Activated CD8-positive, alpha-beta memory T cell treated with anti-CD3 and anti-CD28 coated beads for 36 hours (primary cell): ENCODE results near the gene SAMD4A. TPM values are rescaled to one million over a fixed set of nuclear protein-coding genes. Genes with fewer than 3 reads are reported as not detected.

Source experiments
- CTCF ChIA-PET: fragments of 350-600 bp; sonication (Branson Sonifier 250); formaldehyde crosslinking; loops from one replicate; lab custom pipeline; 2021; ENCODE audit warnings: antibody characterized with exemption; lab: Charles Lee
- POLR2A ChIA-PET: fragments of 350-600 bp; sonication (Branson Sonifier 250); formaldehyde crosslinking; loops from one replicate; lab custom pipeline; 2021; ENCODE audit warnings: antibody characterized with exemption; lab: Charles Lee
- total RNA-seq, 2 experiments: library from RNA; stranded (reverse); gene quantifications; one replicate each; pipeline ENCODE4 v1.2.3, GENCODE V29; 2021

SAMD4A gene
- total RNA-seq, 2 experiments from 2014 or later: 4.0 to 4.8 TPM

DNA sequence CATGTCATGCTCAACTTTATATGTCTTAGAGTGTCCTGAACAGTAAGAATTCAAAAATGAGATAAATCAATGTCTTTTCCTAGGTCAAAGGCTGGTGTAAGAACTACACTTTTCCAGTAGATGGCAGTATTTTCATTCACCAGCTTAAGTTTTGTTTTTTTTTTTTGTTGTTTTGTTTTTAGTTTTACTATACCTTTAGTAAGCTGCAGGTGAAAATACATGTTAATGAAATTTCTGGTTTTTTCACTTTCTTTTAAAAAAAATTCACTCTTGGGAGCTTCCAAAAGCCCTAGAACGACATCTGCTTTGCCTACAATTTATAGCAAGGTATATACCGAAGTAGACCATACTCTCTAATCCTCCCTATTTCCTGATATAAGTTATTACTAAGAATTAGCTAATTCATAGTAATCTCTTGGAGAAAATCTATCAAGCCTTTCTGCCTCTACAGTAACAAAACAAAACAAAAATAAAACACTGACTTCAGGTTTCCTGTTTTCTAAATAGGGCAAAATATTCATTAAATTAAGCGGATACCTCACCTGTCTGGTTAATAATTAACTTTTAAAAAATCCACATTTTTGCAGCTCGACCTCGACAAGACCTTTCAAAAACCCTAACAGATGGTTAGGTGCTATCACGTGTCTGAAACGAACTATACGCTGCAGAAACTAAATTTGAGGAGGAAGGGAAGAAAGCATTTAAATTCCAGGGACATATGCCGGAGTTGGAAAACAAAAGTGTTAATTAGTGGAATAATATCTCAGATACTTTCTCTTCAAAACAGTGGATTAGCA is 2.7 kb upstream of the SAMD4A start:
- CTCF ChIA-PET: interaction anchor here (0.7 to 4.9 kb wide), 21 partner anchors 10 to 385 kb away, joined by 3 to 94 read pairs (median 3); no protein-coding TSS in a partner anchor
- POLR2A ChIA-PET: interaction anchor here (0.5 to 0.6 kb wide), 2 partner anchors 158 to 210 kb away, joined by 3 to 5 read pairs; no protein-coding TSS in a partner anchor

DNA sequence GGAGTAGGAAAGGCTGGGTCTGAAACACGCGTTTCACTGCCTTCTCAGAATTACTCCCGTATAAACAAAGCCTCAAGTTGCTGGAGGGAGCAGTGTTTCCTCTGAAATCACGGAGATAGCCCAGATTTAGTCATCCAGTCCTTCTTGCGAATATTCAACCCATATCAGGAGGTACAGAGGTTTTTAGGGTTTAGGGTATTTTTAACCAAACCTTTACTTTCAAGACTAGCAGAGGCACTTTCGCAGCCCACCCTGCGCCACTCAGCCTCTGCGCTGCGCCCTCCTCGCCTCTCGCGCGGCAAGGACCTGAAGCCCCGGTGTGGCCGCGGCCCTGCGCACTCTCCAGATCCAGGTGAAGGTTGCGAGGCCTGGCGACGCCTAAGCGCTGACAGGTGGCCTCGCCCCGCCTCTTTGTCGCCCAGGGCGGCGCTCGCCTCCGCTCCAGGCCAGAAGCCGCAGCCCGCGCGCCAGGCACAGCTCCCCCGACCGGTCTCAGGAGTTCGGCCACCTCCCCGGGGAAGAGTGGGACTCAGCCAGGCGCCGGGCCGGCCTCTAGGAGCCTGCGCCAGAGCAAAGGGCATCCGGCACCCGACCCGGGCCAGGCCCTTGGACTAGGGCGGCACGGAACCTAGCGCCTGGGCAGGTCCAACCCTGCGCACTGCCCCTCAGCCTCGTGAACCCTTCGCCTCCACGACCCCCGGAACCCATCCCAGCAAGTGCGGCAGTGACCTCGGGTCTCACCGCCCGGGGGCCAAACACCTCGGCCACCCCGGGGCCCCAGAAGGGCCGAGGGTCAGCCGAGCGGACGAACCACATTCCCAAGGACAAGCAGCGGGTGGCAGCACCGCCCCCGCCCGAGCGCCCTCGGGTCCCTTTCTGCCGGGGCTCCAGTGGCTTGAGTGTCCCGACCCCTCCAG is 1.8 kb upstream of the SAMD4A start:
- ChIA-PET CTCF (interaction anchor here (0.8 to 4.9 kb wide), 16 partner anchors 9 to 353 kb away, joined by 3 to 94 read pairs (median 4); partner anchors contain the start of gene CGRRF1), POLR2A (interaction anchor here (1.2 to 1.4 kb wide), 2 partner anchors 209 to 462 kb away, joined by 4 read pairs; partner anchors contain the start of genes SOCS4 and WDHD1)

DNA sequence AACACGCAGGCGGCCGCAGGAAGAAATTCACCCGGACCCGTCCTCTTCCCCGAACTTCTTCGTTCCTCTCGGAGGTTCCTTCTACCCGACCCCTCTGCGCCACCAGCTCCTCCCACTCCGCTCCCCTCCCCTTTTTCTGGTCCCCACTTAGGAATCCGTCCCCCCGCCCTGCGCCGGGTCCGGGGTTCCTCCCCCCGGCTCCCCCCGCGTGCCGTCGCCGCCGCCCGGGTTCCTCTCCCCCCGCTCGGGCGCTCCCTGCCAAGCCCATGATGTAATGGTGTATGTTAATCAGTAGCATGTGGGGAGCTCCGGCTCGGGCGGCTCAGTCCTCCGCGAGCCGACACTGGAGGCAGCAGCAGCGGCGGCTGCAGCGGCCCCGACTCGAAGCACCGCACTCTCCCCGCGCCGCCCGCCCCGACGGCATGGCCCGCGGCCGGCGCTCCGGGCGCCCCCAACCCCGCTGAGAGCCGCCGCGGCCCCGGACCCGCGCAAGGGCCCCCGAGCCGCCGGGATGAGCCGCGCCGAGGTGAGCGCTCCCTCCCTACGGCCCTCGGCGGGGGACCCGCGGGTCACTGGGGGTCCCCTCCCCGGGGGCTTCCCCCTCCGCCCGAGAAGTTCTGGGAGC is 1.0 kb upstream of the SAMD4A start:
- ChIA-PET POLR2A (interaction anchor here (1.2 to 1.4 kb wide), 2 partner anchors 208 to 461 kb away, joined by 4 read pairs; partner anchors contain the start of genes SOCS4 and WDHD1), CTCF (interaction anchor here (0.9 to 4.9 kb wide), 9 partner anchors 17 to 240 kb away, joined by 3 to 94 read pairs (median 4); partner anchors contain the start of gene CGRRF1)

DNA sequence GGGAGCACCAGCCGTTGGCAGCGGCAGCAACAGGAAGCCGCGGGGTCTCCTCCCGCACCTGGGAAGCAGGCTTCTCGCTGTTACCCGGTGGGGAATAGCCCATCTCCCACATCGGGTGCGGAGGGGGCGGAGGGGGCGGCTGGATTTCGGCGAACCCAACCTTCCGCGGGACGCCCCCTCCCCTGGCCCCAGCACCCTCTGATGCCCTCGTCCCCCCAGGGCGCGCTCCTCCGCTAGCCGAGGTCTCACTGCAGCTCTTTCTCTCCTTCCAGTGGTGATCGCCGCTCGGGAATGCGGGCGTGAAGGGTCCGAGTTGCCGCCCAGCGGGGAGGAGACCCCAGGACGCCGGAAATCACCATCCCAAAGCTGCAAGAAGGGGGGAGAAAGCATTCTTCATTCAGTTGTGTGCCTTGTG is 303 bp downstream of the SAMD4A start:
- ChIA-PET POLR2A (no interaction called here), CTCF (interaction anchor here (0.6 to 4.9 kb wide), 4 partner anchors 76 to 239 kb away, joined by 3 to 94 read pairs (median 4); no protein-coding TSS in a partner anchor)

DNA sequence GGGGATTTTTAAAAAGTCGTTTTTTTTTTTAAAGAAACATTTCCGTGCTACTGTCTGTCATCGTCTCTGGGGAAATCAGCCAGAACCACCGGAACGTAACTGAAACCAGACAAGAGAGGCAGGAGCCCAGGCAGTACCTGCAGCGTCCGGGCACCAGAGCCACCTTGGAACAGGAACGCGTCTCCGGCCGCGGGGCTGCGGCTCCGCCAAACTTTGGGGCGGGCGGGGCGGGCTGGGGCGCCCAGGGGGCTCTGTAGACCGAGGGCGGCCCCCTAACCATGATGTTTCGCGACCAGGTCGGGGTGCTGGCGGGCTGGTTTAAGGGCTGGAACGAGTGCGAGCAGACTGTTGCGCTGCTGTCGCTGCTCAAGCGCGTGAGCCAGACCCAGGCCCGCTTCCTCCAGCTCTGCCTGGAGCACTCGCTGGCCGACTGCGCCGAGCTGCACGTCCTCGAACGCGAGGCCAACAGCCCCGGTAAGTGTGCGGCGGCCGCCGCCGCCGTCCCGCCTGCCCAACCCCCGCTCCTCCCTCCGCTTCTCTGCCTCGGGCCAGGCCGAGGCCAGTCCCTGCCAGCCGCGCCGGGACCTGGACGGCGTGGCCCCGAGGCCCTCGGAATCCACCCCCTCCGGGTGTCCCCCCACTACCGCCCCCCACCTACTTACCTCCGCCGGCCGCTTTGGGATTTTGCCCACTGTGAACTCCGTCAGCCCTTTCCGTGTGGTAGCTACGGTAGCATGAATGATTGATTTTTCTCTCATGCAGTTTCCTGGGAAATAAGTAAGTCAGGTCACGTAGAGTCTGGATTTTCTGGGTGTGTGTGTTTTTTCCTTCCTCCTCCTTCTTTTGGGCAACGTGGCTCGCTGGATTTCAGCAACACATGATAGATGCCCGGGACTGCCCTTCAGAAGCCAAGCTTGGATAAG is 972 bp downstream of the SAMD4A start:
- CTCF ChIA-PET: interaction anchor here (0.6 to 4.9 kb wide), 6 partner anchors 75 to 627 kb away, joined by 3 to 94 read pairs (median 6); no protein-coding TSS in a partner anchor
- POLR2A ChIA-PET: interaction anchor here (0.6 to 0.7 kb wide), 2 partner anchors 14 to 171 kb away, joined by 3 read pairs; partner anchors contain the start of gene CDKN3

DNA sequence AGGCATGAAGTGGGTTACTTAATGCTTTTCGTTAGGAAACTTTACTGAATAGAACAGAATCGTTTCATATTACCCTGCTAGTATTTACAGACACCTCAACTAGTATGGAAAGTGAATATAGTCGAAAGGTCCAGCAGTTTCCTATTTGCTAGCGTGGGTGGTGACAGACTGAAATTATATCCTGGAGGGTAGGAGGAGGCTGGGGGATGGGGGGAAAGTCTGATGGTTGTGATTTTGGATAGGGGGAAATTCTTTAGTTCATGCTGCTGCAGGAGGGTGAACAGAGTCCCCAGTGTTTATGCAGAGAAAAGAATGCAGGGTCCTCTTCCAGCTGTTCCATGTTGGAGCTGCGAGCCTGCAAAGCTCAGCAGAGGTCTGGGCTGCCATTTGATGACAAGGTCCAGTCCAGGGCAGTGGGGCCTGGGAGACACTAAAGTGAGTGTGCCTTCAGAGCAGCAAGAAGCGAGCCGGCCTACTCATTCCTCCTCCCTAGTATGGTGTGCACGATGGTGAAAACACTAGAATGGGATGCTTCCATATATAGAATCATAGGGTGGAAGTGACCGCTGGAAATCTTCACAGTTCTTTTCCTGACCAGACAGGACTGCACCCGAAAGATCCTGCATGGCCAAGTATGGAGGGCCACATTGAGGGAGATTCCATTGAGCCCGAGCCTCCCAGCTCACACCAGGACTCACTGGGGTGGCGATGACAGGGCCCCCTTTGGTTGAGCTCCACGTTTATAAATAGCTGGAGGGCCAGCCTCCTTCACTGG is 2.1 kb downstream of the SAMD4A start:
- ChIA-PET CTCF (interaction anchor here (0.6 to 1.2 kb wide), 5 partner anchors 74 to 628 kb away, joined by 3 to 8 read pairs (median 3); no protein-coding TSS in a partner anchor), POLR2A (interaction anchor here (0.5 kb wide), 1 partner anchor 207 kb away, joined by 4 read pairs; no protein-coding TSS in a partner anchor)

DNA sequence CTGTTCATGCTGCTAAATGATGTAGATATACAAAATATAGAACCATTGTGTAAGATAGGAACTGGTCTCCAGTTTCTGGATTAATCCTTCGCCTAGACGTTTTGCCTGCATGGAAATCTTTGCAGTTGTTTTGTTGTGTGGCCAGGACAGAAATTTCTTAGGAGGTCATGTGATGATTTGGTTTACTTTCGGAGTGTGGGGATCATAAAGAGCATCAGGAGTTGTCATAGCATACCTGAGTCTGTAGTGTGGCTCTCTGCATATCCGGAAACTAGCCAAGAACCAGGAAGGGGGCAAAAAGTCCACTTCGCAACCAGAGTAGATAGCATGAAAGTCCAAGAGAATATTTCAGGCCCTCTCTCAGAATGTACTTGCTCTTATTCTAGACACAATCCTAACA is 3.1 kb downstream of the SAMD4A start:
- ChIA-PET CTCF (no interaction called here), POLR2A (no interaction called here)

DNA sequence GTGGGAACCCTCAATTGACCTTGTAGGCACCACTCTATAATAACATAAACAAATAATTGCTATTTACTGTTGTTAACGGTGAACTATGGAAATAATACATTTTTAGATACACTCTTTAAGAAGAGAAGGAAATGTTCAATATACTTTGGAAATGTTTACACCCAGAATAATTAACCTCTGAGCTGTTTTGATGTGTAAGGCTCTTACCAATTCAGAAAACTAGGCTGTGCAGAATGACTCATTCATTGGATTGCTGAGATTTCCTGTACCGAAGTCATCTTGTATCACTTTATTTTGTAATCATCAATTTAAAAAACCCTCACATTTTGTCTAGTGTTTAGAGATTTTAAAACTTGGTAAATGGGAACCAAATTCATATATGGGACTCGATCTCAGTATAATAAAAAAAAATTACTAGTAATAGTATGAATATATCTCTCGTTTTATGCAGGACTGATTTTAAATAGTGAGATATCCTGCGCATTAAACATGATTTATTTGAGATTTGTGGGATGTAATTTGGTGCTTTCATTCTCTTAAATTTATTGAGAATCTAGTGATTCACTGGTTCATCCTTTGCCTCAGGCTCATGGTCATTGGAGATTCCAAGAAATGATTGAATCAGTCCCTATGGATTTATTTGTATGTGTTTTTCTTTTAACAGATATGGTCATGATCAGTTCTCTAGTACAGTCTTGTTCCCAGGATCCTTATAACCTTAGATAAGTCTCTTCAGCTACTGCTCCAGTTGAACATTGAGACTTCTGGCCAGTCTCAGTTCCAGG is 3.9 kb downstream of the SAMD4A start:
- ChIA-PET POLR2A (no interaction called here), CTCF (no interaction called here)

DNA sequence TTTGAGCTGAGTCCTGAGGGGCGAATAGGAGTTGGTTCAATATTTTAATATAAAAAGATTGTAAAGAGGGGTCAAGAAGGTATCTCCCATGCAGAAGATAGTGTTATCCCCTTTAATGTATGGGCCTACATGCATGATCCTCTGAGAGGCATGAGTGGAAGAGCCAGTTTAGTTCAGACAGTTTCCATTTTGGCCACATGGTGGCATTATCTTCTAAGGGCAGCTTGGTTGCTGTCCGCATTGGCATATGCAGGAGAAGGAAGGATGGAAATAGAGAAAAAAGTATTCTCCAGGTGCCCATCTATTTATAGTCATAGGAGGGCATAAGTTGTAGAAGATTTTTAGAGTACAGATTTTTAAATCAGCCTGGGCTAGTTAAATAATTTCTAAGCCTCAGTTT is 5.4 kb downstream of the SAMD4A start:
- CTCF ChIA-PET: interaction anchor here (0.8 to 0.9 kb wide), 2 partner anchors 119 to 144 kb away, joined by 3 to 4 read pairs; no protein-coding TSS in a partner anchor
- POLR2A ChIA-PET: no interaction called here

DNA sequence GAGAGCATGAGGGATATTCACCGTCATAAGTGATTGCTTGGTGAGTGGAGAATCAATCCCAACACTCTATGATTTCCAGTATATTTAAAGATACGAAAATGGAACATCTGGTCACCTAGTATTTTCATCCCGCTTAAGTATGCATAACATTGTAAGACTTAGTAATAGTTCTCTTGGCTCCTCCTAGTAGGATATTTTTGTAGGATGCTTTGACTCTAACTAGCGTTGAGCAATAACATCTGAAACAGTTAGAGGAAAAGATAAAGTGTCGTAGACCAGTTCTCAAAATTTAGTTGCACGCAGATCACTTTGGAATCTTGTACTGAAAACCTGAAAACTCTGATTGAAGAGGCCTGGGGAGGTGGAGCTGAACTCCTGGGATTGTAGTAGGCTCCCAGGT is 7.6 kb downstream of the SAMD4A start:
- ChIA-PET POLR2A (no interaction called here), CTCF (interaction anchor here (1.2 to 1.8 kb wide), 3 partner anchors 10 to 202 kb away, joined by 3 to 5 read pairs (median 4); no protein-coding TSS in a partner anchor)

DNA sequence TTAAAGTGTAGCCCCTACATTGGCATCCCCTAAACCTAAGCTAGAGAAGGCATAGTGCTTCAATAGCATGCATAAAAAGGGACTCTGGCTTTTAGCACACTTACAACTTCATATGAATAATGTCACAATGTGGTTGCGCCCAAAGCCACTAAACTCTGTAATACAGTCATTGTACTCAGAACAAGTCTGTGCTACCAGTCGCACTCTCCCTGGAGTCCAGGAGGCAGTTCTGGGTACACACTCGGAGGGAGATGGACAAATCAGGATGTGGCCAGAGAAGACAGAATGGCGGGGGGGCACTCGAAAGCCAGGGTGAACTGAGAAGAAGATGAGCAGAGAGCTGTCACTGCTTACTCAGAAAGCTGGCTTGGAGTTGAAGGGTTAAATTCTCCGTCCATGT is 10.6 kb downstream of the SAMD4A start:
- ChIA-PET CTCF (interaction anchor here (0.8 kb wide), 1 partner anchor 228 kb away, joined by 3 read pairs; no protein-coding TSS in a partner anchor), POLR2A (no interaction called here)

DNA sequence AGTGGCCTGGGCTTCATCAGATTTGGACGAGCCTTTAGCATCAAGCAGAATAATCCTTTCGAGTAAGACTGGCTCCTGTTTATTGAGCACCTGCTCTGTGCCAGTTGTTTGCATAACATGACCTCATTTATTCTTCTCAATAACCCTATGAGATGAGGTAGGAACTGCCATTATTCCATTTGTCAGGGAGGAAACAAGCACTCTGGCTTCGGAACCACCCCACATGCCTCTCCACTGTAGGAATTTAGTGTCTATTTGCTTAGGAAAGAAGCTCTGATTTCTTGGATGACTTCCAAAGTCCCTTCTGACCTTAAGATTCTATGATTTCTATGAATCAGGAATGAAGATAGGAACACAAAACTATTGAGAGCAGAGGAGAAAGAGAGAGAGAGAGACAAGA is 11.0 kb downstream of the SAMD4A start:
- POLR2A ChIA-PET: no interaction called here

DNA sequence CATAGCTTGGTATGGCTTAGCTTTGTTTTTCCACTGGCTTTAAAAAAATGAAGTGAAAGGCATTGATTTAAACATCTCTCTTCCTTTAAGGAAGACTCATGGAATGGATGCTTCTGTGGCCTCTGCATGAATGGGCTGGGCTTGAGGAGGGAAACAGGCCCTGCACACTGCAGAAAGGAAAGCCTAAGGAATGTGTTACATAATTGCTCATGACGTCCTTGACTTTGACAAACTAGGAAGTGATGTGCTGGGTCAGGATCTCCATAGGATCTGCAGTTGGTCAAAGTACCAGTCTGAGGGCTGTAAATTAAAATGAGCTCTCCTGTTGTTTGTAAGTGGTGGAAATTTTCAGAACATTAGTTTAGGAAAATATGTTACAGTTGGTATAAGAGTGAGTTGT is 12.7 kb downstream of the SAMD4A start:
- CTCF ChIA-PET: interaction anchor here (2.5 kb wide), 1 partner anchor 194 kb away, joined by 10 read pairs; no protein-coding TSS in a partner anchor
- POLR2A ChIA-PET: no interaction called here

More for the DNA sequence above, 11.0 kb downstream of the SAMD4A start:
- CTCF ChIA-PET: no interaction called here

DNA sequence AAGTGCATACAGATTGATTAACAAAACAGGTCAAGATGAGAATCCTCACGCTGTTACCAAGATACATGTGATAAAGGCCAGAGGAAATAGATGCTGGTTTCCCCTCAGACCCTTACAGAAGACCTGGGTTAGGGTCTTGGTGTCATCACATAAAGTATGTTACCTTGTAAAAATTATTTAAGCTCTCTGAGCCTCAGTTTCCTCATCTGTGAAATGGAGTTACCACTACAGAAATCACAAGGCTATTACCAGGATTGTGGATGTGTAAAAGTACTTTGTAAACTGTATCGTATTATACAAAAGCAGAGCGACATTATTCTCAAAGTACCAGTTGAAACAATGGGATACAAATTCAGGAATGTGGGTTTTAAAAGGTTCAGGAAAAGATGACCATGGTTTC is 14.0 kb downstream of the SAMD4A start:
- ChIA-PET CTCF (interaction anchor here (2.5 kb wide), 1 partner anchor 193 kb away, joined by 10 read pairs; no protein-coding TSS in a partner anchor), POLR2A (no interaction called here)

DNA sequence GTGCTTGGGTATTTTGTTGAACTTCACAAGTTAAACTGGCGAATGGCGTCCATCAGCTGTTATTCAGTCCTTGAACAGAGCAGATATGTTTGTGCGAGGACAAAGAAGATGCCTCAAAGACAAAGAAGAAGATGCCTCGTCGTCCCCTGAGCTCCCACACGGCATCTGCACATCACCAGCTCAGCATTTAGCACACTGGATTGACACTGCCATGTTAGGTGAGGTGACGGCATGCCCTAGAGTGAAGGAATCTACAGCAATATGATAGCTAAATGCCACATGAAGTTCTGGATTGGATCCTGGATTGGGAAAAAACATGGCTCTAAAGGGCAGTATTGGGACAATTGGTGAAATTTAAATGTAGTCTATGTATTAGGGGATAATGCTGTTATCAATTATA is 15.4 kb downstream of the SAMD4A start:
- POLR2A ChIA-PET: no interaction called here
- CTCF ChIA-PET: no interaction called here

DNA sequence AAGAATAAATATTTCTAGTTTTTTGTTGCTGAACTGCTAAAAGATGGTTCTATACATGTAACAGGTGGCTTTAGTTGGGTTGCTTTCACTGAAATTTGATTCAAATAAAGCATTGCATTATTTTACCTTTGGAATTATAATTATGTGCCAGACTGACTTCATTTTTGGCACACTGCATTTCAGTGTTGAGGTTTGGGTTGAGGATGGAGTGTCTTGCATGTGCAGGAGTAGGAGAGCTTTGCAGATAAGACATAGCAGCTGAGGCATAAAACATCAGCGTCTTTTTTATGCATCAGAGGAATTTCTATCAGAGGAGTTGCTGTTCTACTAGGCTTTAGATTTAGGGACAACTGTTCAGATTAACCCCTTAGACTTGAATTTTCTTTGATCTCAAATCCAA is 17.2 kb downstream of the SAMD4A start:
- ChIA-PET POLR2A (no interaction called here), CTCF (interaction anchor here (0.6 kb wide), 1 partner anchor 20 kb away, joined by 3 read pairs; no protein-coding TSS in a partner anchor)
